AG10803 (cell line): ENCODE data around the gene C17orf75.

Source experiments
- DNase-seq: peaks from one replicate; pipeline ENCODE4 v3.0.0; 2010; ENCODE audit warnings: low read depth
- H3K4me3 ChIP-seq: 2 replicates; pipeline ENCODE4 v1.5.1; 2011; ENCODE audit warnings: mild to moderate bottlenecking, low read length, control low read depth
- TF ChIP-seq, protein P1 (sequence below): conservative IDR thresholded peaks from 2 replicates; pipeline ENCODE4 v1.5.1; 2011; ENCODE audit warnings: mild to moderate bottlenecking, low read length, control low read depth, inconsistent platforms

Gene C17orf75

DNA sequence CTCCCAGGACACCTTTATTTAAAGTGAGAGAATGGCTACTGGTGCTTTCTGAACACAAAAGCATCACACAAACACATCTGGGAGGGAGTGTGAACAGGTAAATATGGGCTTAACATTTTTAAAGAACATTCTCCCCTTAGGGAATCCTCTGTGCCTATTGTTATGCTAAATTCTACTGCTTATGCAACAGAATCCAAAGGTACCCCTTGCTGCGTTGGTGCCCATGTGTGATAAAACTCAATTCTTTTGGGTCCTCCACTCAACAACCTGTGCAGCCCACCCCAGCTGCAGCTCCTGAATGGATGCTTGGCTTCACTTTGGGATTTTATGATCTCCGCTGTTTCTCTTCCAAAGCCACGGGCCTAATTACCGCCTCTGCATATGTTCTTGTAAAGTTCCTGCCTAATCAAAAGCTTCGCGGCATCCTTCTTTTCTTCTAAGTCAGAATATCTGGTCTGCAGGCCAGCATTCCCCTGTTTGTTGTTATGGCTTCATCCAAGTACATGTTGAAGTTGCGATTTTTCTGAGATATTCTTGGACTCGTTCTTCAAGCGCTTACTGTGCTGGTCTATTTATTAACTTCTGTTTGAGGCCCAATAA lies 52.4 kb downstream of the C17orf75 start:
- H3K4me3 ChIP-seq: no peak overlapping the region

GRCh38 chr17:32288615-32289014 lies 53.4 kb downstream of the C17orf75 start:
- no peak for DNase-seq
- TF ChIP-seq, protein P1, sequence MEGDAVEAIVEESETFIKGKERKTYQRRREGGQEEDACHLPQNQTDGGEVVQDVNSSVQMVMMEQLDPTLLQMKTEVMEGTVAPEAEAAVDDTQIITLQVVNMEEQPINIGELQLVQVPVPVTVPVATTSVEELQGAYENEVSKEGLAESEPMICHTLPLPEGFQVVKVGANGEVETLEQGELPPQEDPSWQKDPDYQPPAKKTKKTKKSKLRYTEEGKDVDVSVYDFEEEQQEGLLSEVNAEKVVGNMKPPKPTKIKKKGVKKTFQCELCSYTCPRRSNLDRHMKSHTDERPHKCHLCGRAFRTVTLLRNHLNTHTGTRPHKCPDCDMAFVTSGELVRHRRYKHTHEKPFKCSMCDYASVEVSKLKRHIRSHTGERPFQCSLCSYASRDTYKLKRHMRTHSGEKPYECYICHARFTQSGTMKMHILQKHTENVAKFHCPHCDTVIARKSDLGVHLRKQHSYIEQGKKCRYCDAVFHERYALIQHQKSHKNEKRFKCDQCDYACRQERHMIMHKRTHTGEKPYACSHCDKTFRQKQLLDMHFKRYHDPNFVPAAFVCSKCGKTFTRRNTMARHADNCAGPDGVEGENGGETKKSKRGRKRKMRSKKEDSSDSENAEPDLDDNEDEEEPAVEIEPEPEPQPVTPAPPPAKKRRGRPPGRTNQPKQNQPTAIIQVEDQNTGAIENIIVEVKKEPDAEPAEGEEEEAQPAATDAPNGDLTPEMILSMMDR: no peak
- no peak overlapping the region for H3K4me3 ChIP-seq

More for the DNA sequence above, 52.4 kb downstream of the C17orf75 start:
- TF ChIP-seq, protein P1: no peak
- DNase-seq: no peak

- no peak for DNase-seq
- TF ChIP-seq, protein P1: no peak
- H3K4me3 ChIP-seq: no peak overlapping the region
These were observed 54.0 kb downstream of the C17orf75 start for GRCh38 chr17:32287804-32288511.

GRCh38 chr17:32286518-32286900 lies 55.5 kb downstream of the C17orf75 start:
- no peak overlapping the region for H3K4me3 ChIP-seq
- TF ChIP-seq, protein P1: no peak
- no peak for DNase-seq

GRCh38 chr17:32285746-32286517 lies 56.0 kb downstream of the C17orf75 start:
- H3K4me3 ChIP-seq: no peak overlapping the region
- TF ChIP-seq, protein P1: no peak
- no peak for DNase-seq

DNA sequence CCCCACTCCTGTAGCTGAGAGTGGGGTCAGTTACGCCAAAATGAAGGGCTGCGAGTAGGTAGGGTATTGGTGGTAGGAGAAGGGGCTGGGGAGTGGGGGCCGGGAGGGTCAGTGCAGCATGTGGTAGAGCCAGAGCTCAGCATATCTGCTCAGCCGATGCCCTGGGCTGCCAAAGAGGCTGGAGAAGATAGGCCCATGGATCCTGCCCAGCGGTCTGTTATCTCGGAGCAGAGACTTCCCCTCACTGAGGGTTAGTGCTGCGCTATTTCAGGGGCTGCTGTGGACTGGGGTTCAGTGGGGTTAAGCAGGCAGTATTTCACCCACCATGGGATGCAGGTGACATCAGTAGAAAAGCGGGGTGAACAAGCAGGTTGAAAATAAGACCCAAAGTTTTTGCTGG lies 56.7 kb downstream of the C17orf75 start:
- H3K4me3 ChIP-seq: no peak overlapping the region
- no peak for DNase-seq
- TF ChIP-seq, protein P1: no peak
